GM11168 (cell line): ENCODE results near the gene TPM3.
"Not testable (repeated sequence)": the region's sequence is repeated elsewhere in the genome, so short reads cannot be mapped to it uniquely, and the experiment has no call there.

Experiments
- in situ Hi-C: fragments of 300-500 bp; cut with MboI; formaldehyde crosslinking; loops from one replicate; pipeline ENCODE4 v1.12.0; 2022; ENCODE audit warnings: low sequenced_read_pairs; ENCODE audit not compliant: unreplicated experiment

Gene TPM3

GRCh38 chr1:154123205-154123604, 68.7 kb downstream of the TPM3 start:
- in situ Hi-C loops = not testable (repeated sequence)

- in situ Hi-C loops = no loop called here
Measured at GRCh38 chr1:154117642-154118041, 74.3 kb downstream of the TPM3 start.

DNA sequence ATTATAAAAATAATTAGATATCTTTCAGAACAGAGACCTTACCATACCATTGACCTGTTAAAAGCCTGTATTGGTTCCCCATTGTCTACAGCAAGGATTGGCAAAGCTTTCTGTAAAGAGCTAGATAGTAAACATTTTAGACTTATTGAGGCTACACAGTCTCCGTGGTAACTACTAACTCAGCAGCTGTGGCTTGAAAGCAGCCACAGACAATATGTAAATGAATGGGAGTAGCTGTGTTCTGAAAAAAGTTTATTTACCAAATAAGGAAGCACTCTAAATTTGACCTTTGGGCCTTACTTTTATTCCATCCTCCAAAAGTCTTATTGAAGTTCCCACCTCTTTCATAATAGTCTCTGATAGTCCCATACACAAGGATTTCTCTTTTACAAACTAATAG, 76.7 kb downstream of the TPM3 start:
- in situ Hi-C loops = no loop called here
